ENCODE measurements around the gene BEND2.
A peak's percentile ranks its signal among the peaks of the same experiment; 100 is the strongest.
"Not testable (repeated sequence)": the region's sequence is repeated elsewhere in the genome, so short reads cannot be mapped to it uniquely, and the experiment has no call there.

BEND2 gene

GRCh38 chrX:18220786-18221185 is at the start of gene BEND2:
Gene BEND2 (minus strand): TSS chrX:18220886. CDS start chrX:18220750, 136 bp downstream.
- DNase-seq: no peak

- DNase-seq: no peak
Measured at GRCh38 chrX:18255059-18255458, 34.4 kb upstream of the BEND2 start.

- no peak for DNase-seq
Measured at GRCh38 chrX:18252644-18253359, 32.1 kb upstream of the BEND2 start.

GRCh38 chrX:18229646-18230045 is 9.0 kb upstream of the BEND2 start:
- not testable (repeated sequence) for DNase-seq

- DNase-seq: no peak
Measured at GRCh38 chrX:18228069-18228468, 7.4 kb upstream of the BEND2 start.

- no peak for DNase-seq
Measured at GRCh38 chrX:18227458-18227857, 6.8 kb upstream of the BEND2 start.

GRCh38 chrX:18210470-18210869 is 10.2 kb downstream of the BEND2 start:
- peak in 1 of 2 donors; percentile 1 for DNase-seq

- DNase-seq: no peak
Measured at GRCh38 chrX:18206657-18207056, 14.0 kb downstream of the BEND2 start.

- DNase-seq: no peak
Measured at GRCh38 chrX:18203631-18204030, 17.1 kb downstream of the BEND2 start.

- no peak for DNase-seq
Measured at GRCh38 chrX:18194688-18195087, 26.0 kb downstream of the BEND2 start.

- no peak for DNase-seq
Measured at GRCh38 chrX:18179446-18179845, 41.2 kb downstream of the BEND2 start.

GRCh38 chrX:18174971-18175370 is 45.7 kb downstream of the BEND2 start:
- DNase-seq: no peak

GRCh38 chrX:18174209-18174608 is 46.5 kb downstream of the BEND2 start:
- no peak for DNase-seq

- no peak for DNase-seq
Measured at GRCh38 chrX:18173494-18174180, 47.0 kb downstream of the BEND2 start.

GRCh38 chrX:18172970-18173369 is 47.7 kb downstream of the BEND2 start:
- no peak for DNase-seq

GRCh38 chrX:18170910-18171309 is 49.8 kb downstream of the BEND2 start:
- no peak for DNase-seq

GRCh38 chrX:18166068-18166467 is 54.6 kb downstream of the BEND2 start:
- DNase-seq: no peak

- no peak for DNase-seq
Measured at GRCh38 chrX:18160369-18160768, 60.3 kb downstream of the BEND2 start.

GRCh38 chrX:18158963-18159362 is 61.7 kb downstream of the BEND2 start:
- no peak for DNase-seq

- no peak for DNase-seq
Measured at GRCh38 chrX:18151649-18152048, 69.0 kb downstream of the BEND2 start.

GRCh38 chrX:18151157-18151556 is 69.5 kb downstream of the BEND2 start:
- no peak for DNase-seq

GRCh38 chrX:18149454-18149853 is 71.2 kb downstream of the BEND2 start:
- DNase-seq: no peak

GRCh38 chrX:18146954-18147353 is 73.7 kb downstream of the BEND2 start:
- no peak for DNase-seq

- DNase-seq: no peak
Measured at GRCh38 chrX:18146009-18146408, 74.7 kb downstream of the BEND2 start.

- no peak for DNase-seq
Measured at GRCh38 chrX:18136816-18137215, 83.9 kb downstream of the BEND2 start.

All from CD4-positive, alpha-beta T cell treated with Interleukin-1 beta for 1 hour (primary cell).